NCI-H2196 (cell line): Measurements from ENCODE around the gene MNT.

Experiments used
- DNase-seq: peaks from one replicate; lab custom pipeline; 2025; ENCODE audit not compliant: unreplicated experiment; lab: John Stamatoyannopoulos, UW

Gene MNT

GRCh38 chr17:2383628-2384167, 17.2 kb downstream of the MNT start:
- DNase-seq: no peak

GRCh38 chr17:2380950-2381649, 19.8 kb downstream of the MNT start:
- no peak for DNase-seq

GRCh38 chr17:2380226-2380922, 20.5 kb downstream of the MNT start:
- no peak for DNase-seq

- no peak for DNase-seq
These were observed 21.2 kb downstream of the MNT start for GRCh38 chr17:2379489-2380225.

- DNase-seq: no peak
These were observed 22.0 kb downstream of the MNT start for GRCh38 chr17:2378905-2379304.

GRCh38 chr17:2377659-2378058, 23.2 kb downstream of the MNT start:
- no peak for DNase-seq

- no peak for DNase-seq
These were observed 24.8 kb downstream of the MNT start for GRCh38 chr17:2376107-2376506.

GRCh38 chr17:2375406-2375805, 25.5 kb downstream of the MNT start:
- no peak for DNase-seq

GRCh38 chr17:2374549-2375285, 26.1 kb downstream of the MNT start:
- no peak for DNase-seq

- DNase-seq: no peak
These were observed 27.7 kb downstream of the MNT start for GRCh38 chr17:2373179-2373578.

GRCh38 chr17:2372681-2373080, 28.2 kb downstream of the MNT start:
- no peak for DNase-seq

GRCh38 chr17:2372180-2372579, 28.7 kb downstream of the MNT start:
- DNase-seq: no peak

GRCh38 chr17:2371183-2372130, 29.4 kb downstream of the MNT start:
- no peak for DNase-seq

GRCh38 chr17:2370211-2370589, 30.7 kb downstream of the MNT start:
- DNase-seq: no peak

GRCh38 chr17:2369551-2370210, 31.2 kb downstream of the MNT start:
- no peak for DNase-seq

- no peak for DNase-seq
These were observed 31.8 kb downstream of the MNT start for GRCh38 chr17:2369039-2369438.

GRCh38 chr17:2368359-2368758, 32.5 kb downstream of the MNT start:
- no peak for DNase-seq

GRCh38 chr17:2366747-2367494, 33.9 kb downstream of the MNT start:
- no peak for DNase-seq

- no peak for DNase-seq
These were observed 35.7 kb downstream of the MNT start for GRCh38 chr17:2365132-2365531.
